Stimulated activated CD4-positive, alpha-beta T cell treated with anti-CD3 and anti-CD28 coated beads, TNF-alpha, amount 100 ng/mL, for 24 hours (primary cell): Measurements from ENCODE around the gene MED16.
"Not testable (repeated sequence)": the region's sequence is repeated elsewhere in the genome, so short reads cannot be mapped to it uniquely, and the experiment has no call there.

Experiments
- DNase-seq, 3 experiments: peaks; one replicate each; pipeline ENCODE4 v3.0.0-alpha.2; 2020; ENCODE audit warnings: low read depth in 3 of 3

MED16 gene

DNA sequence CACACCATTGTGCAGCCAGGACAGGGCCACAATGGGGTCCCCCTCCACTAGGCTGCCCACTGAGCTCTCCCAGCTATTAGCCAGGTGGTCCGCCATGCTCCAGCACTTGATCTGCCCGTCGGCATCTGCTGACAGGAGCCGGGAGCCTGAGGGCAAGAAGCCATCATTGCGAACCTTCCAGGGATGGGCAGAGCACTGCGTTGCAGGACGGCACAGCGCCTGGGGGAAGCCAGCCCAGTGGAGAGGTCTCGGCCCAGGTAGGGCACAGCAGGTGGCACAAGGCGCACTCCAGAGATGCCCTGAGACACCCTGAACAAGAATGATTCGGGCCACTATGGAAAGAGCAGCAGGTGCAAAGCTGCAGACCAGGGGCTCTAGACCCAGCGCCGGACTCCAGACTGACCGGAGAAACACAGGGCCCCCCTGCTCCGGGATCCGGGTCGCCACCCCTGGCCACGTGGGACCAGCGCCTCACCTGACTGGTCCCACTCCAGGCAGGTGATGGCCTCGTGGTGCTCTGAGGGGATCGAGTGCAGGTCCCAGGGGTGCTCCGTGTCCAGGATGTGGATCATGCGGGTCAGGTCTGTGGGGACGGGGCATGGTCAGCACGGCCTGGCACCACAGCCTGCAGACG, 3.2 kb downstream of the MED16 start:
- no peak for DNase-seq

DNA sequence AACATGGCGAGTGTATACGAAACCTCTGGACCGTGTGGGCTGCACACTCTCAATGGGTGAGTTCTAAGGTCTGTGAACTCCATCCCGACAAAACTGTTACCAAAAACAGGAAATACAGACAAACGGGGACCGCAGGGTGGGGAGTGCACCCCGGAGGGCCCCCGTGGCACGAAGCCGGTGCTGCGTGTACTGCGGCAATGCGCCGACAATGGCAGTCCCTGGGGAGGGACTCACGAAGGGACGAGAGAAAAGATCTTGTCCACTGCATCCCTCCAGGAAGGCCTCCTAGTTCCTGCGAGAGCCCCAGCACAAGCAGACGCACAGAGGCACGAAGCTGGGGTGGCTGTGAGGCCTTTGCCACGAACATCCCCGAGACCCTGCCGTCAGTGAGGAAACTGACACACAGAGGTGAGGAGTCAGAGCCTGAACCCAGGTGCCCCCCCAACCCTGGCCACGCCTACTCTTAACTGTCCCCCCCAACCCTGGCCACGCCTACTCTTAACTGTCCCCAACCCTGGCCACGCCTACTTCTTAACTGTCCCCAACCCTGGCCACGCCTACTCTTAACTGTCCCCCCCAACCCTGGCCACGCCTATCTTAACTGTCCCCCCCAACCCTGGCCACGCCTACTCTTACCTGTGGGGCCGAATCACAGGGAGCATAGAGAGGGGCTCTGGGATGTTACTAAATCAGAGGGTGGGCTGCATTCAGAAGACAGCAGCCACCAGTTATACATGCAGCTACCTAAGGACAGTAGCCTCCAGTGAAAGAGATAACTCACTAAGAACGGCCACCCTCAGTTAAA, 4.2 kb downstream of the MED16 start:
- peak in 1 of 3 experiments; percentile 43 for DNase-seq

GRCh38 chr19:887599-887998, 5.4 kb downstream of the MED16 start:
- no peak for DNase-seq

DNA sequence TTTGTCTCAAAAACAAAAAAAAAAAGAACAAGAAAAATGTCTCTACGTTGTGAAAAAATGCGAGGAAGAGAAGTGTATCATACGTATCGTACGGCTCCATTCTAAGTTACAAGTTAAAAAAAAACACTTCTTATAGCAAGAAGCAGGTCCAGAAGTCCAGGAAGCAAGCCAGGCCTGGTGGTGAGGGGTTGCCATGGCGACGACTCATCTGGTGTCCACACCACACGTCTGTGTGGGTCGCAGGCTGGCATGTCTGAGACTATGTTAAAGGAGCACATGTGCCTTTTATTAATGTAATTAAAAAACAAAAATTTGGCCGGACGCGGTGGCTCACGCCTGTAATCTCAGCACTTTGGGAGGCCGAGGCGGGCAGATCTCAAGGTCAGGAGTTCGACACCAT, 5.9 kb downstream of the MED16 start:
- DNase-seq = no peak

GRCh38 chr19:885536-886224, 7.3 kb downstream of the MED16 start:
- DNase-seq = no peak

GRCh38 chr19:884420-885211, 8.4 kb downstream of the MED16 start:
- no peak for DNase-seq

GRCh38 chr19:883661-884211, 9.3 kb downstream of the MED16 start:
- no peak for DNase-seq

- no peak for DNase-seq
These were observed 10.0 kb downstream of the MED16 start for GRCh38 chr19:882871-883497.

DNA sequence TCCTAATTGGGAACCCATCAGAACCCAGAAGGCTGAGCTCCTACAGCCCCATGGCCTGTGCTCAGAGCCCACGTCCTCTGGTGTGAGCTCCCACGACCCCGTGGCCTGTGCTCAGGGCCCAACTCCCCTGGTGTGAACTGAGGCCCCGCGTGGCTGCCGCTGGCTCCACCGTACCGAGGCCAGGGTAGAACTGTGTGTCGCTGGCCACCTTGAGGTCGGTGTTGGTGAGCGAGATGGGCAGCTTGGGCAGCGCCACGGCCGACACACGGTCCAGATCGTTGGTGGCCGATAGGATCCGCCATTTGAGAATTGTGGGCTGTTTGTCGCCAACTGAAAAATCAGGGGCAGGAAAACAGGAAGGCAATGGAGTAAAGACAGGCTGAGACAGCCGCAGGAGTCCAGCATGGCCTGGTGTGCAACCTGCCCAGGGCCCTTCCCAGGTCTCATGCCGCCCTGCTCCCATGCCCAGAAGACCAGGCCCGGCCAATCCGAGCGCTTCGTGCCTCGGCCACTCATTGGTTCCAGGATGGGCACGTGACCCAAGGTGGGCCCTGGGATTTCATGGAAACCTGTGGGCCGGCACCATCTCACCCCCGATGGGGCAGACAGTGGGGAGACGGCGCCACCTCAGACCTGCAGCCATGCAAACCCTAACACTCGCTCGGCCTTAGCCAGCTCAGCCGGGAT, 11.5 kb downstream of the MED16 start:
- DNase-seq = no peak

- no peak for DNase-seq
These were observed 13.1 kb downstream of the MED16 start for GRCh38 chr19:879711-880438.

GRCh38 chr19:878751-879561, 14.0 kb downstream of the MED16 start:
- not testable (repeated sequence) for DNase-seq

DNA sequence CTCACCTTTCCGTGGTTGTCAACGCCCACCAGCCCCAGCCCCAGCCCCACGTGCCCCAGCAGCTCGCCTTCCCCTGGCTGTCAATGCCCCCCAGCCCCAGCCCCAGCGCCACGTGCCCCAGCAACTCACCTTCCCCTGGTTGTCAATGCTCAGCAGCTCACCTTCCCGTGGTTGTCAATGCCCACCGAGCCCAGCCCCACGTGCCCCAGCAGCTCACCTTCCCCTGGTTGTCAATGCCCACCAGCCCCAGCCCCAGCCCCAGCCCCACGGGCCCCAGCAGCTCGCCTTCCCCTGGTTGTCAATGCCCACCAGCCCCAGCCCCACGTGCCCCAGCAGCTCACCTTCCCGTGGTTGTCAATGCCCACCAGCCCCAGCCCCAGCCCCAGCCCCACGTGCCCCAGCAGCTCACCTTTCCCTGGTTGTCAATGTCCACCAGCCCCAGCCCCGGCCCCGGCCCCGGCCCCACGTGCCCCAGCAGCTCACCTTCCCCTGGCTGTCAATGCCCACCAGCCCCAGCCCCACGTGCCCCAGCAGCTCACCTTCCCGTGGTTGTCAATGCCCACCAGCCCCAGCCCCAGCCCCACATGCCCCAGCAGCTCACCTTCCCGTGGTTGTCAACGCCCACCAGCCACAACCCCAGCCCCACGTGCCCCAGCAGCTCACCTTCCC, 14.9 kb downstream of the MED16 start:
- DNase-seq = not testable (repeated sequence)

DNA sequence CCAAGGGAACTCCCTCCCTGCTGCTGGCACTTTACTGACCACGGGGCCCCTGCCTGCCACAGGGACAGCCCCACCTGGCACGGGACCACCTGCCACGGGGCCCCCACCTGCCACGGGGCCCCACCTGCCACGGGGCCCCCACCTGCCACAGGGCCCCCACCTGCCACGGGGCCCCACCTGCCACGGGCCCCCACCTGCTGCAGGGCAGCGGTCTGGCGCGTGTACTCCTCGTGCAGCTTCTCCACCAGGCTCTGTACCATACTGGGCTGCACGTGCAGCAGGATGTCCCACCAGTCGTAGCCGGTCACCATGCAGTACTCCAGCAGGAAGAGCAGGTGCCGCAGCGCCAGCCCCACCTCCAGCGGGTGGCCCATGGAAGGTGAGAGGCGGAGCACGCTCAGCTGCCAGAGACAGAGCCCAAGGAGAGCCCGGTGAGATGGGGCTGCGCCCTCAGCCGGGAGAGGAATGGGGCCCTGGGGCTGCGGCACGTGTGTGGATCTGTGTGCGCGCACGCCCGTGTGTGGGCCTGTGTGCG, 16.1 kb downstream of the MED16 start:
- no peak for DNase-seq

GRCh38 chr19:876089-876488, 16.9 kb downstream of the MED16 start:
- no peak for DNase-seq

DNA sequence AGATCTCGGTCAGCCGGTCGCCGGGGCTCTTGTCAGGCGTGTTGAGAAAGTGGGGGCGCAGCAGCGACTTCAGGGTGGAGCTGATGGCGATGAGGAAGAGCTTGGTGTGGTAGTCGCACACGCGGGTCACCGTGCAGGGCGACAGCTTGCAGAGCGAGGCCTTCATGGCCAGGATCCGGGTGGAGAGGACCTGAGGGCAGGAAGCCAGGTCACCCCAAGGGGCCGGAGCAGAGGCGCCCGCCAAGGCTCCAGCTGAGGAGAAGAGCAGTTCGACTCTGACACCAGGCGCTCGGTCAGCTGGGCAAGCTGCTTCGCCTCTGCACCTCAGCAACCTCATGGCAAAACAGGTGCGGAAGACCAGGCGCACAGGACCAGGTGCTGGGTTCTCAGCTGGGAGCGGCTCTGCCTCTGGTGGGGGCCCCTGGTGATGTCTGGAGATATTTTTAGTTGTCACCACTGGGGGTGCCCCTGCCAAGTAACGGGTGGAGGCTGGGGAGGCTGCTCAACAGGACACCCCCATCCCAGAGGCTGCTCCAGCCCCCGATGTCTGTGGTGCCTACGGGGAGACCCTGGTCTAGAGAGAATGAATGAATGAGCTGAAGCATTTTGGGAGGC, 17.6 kb downstream of the MED16 start:
- no peak for DNase-seq

- no peak for DNase-seq
These were observed 19.4 kb downstream of the MED16 start for GRCh38 chr19:873561-874041.

GRCh38 chr19:873084-873483, 19.9 kb downstream of the MED16 start:
- peak in 2 of 3 experiments; percentile 43 to 64 for DNase-seq
